WTC11 (cell line): ENCODE results near the gene PDZD2. TPM values are rescaled to one million over a fixed set of nuclear protein-coding genes. Genes with fewer than 3 reads are reported as not detected.

Experiments used
- ATAC-seq: fragments of 200-7000 bp; cut with Tn5 transposase; 2 replicates; pipeline ENCODE4 v1.10.0; 2021; ENCODE audit warnings: mild to moderate bottlenecking, moderate library complexity
- CTCF ChIA-PET: fragments of 300-600 bp; sonication (Branson Sonifier 250); formaldehyde crosslinking; loops from one replicate; lab custom pipeline; 2021; ENCODE audit warnings: antibody characterized with exemption; lab: Charles Lee
- POLR2A ChIA-PET: fragments of 350-600 bp; sonication (Branson Sonifier 250); formaldehyde crosslinking; loops from one replicate; lab custom pipeline; 2021; ENCODE audit warnings: antibody characterized with exemption; lab: Charles Lee
- DNase-seq: peaks from one replicate; pipeline ENCODE4 v3.0.0; 2021; ENCODE audit warnings: low spot score
- H3K27ac Mint-ChIP-seq: 2 replicates; pipeline ENCODE4 v1.8.0; 2021; ENCODE audit warnings: mixed read lengths
- H3K27me3 Mint-ChIP-seq: 2 replicates; pipeline ENCODE4 v1.8.0; 2021; ENCODE audit warnings: low read depth, mild to moderate bottlenecking, moderate library complexity, mixed read lengths
- H3K36me3 Mint-ChIP-seq: 2 replicates; pipeline ENCODE4 v1.8.0; 2021; ENCODE audit warnings: mixed read lengths
- H3K4me1 Mint-ChIP-seq: 2 replicates; pipeline ENCODE4 v1.8.0; 2022; ENCODE audit warnings: mixed read lengths
- H3K4me3 Mint-ChIP-seq: 2 replicates; pipeline ENCODE4 v1.8.0; 2021; ENCODE audit warnings: mild to moderate bottlenecking, moderate library complexity, mixed read lengths
- H3K9me3 Mint-ChIP-seq: 2 replicates; pipeline ENCODE4 v1.8.0; 2021; ENCODE audit warnings: mixed read lengths
- CREM ChIP-seq: sonication (generic); formaldehyde crosslinking; IDR thresholded peaks from 2 replicates; pipeline ENCODE4 v1.8.1; 2022; ENCODE audit warnings: mild to moderate bottlenecking, missing genetic modification reagents, moderate library complexity
- GTF2I ChIP-seq: fragments of 250-450 bp; sonication (Bioruptor Pico); conservative IDR thresholded peaks from 2 replicates; pipeline ENCODE4 v1.4.0; 2021; ENCODE audit warnings: mild to moderate bottlenecking
- MYBL2 ChIP-seq: sonication (generic); formaldehyde crosslinking; IDR thresholded peaks from 2 replicates; pipeline ENCODE4 v1.8.1; 2023; ENCODE audit warnings: mild to moderate bottlenecking, moderate library complexity, missing genetic modification reagents
- NR1H2 ChIP-seq: sonication (generic); formaldehyde crosslinking; IDR thresholded peaks from 2 replicates; pipeline ENCODE4 v1.9.0; 2021; ENCODE audit warnings: mild to moderate bottlenecking, moderate library complexity, missing genetic modification reagents
- OVOL2 ChIP-seq: fragments of 250-450 bp; sonication (Bioruptor Pico); IDR thresholded peaks from 2 replicates; pipeline ENCODE4 v1.9.0; 2021; ENCODE audit warnings: mild to moderate bottlenecking, borderline replicate concordance
- SMAD3 ChIP-seq: sonication (generic); formaldehyde crosslinking; IDR thresholded peaks from 2 replicates; pipeline ENCODE4 v1.8.0; 2022; ENCODE audit warnings: missing genetic modification reagents, mild to moderate bottlenecking, borderline replicate concordance
- SP1 ChIP-seq: sonication (generic); formaldehyde crosslinking; conservative IDR thresholded peaks from 2 replicates; pipeline ENCODE4 v1.8.1; 2022; ENCODE audit warnings: missing genetic modification reagents
- ZNF219 ChIP-seq: sonication (generic); formaldehyde crosslinking; IDR thresholded peaks from 2 replicates; pipeline ENCODE4 v1.8.0; 2023; ENCODE audit warnings: missing genetic modification reagents, mild to moderate bottlenecking, borderline replicate concordance
- ZNF232 ChIP-seq: sonication (generic); formaldehyde crosslinking; IDR thresholded peaks from 2 replicates; pipeline ENCODE4 v1.8.0; 2022; ENCODE audit warnings: mild to moderate bottlenecking, missing genetic modification reagents
- ZNF317 ChIP-seq: sonication (generic); formaldehyde crosslinking; IDR thresholded peaks from 2 replicates; pipeline ENCODE4 v1.8.1; 2023; ENCODE audit warnings: low read depth, mild to moderate bottlenecking, moderate library complexity, missing genetic modification reagents, borderline replicate concordance
- total RNA-seq: library from RNA; stranded (reverse); gene quantifications from 3 replicates; pipeline ENCODE4 v1.2.3, GENCODE V29; 2021
- TF ChIP-seq, protein P1 (sequence below): fragments of 250-450 bp; sonication (Bioruptor Pico); IDR thresholded peaks from 2 replicates; pipeline ENCODE4 v1.8.0; 2021; ENCODE audit warnings: mild to moderate bottlenecking
- TF ChIP-seq, protein P2 (sequence below): sonication (generic); formaldehyde crosslinking; IDR thresholded peaks from 2 replicates; pipeline ENCODE4 v1.8.1; 2022; ENCODE audit warnings: mild to moderate bottlenecking, moderate library complexity, missing genetic modification reagents
- TF ChIP-seq, protein P3 (sequence below): sonication (generic); formaldehyde crosslinking; IDR thresholded peaks from 2 replicates; pipeline ENCODE4 v1.8.1; 2022; ENCODE audit warnings: low read depth, missing genetic modification reagents, borderline replicate concordance
- TF ChIP-seq, protein P4 (sequence below): fragments of 250-450 bp; sonication (Bioruptor Pico); IDR thresholded peaks from 2 replicates; pipeline ENCODE4 v1.9.0; 2021; ENCODE audit warnings: mild to moderate bottlenecking
- TF ChIP-seq, protein P5 (sequence below): sonication (generic); formaldehyde crosslinking; IDR thresholded peaks from 2 replicates; pipeline ENCODE4 v1.8.1; 2023; ENCODE audit warnings: mild to moderate bottlenecking, missing genetic modification reagents, moderate library complexity
- TF ChIP-seq, protein P6 (sequence below): fragments of 250-450 bp; sonication (Bioruptor Pico); conservative IDR thresholded peaks from 2 replicates; pipeline ENCODE4 v1.9.0; 2021; ENCODE audit warnings: mild to moderate bottlenecking
- TF ChIP-seq, protein P7 (sequence below): sonication (generic); formaldehyde crosslinking; IDR thresholded peaks from 2 replicates; pipeline ENCODE4 v1.8.1; 2022; ENCODE audit warnings: low read depth, mild to moderate bottlenecking, moderate library complexity, missing genetic modification reagents, borderline replicate concordance

The PDZD2 gene
- total RNA-seq, 1 experiment from 2014 or later, result 11.4 TPM

DNA sequence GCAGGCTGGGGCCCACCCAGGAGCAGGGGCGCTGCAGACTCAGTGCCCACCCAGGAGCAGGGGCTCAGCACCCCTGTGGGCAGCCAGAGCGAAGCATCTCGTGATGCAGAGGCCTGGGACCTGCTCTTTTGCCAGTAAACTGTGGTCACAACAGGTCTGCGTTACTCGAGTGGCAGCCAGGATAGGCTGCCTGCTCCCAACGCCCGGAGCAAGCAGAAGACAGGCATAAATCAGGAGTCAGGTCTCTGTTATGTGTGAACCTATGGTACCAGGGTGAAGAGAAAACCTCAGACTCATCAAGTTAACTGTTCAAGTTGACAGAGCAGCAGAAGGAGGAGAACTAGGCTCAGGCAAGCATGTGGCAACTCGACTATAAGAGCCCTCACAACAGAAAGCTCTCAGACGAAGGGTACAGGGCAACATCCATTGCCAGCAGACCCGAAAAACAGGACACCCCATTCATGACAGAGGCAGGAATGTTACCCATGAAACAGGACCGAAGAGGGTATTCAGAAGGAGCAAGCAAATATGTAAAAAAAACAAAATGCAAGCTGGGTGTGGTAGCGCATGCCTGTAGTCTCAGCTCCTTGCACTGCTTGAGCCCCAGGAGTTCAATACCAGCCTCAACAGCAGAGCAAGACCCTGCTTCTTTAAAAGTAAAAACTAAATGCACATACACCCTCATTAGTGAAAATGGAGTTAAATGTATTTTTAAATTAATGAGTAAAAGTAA lies 463.5 kb downstream of the PDZD2 start:
- H3K36me3 Mint-ChIP-seq, result peaks cover 67% of the 10 kb centered on the region

DNA sequence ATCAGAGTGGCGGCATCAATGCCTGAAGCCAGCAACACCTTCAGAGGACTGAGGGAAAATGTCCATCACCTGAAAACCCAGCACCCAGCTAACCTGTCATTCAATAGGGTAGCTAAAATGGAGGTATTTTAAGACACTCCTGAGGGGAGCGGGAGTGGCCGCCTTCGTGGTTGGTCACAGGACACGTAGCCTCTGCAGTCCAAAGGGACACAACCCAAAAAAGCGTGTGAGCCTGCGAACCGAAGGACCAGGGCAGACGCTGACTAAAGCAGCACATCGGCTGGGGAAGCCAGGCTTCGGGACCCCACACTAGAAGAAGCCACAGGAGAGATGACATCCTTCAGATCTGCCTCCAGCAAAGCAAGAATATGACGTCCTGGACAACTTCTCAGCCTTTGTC lies 464.6 kb downstream of the PDZD2 start:
- Mint-ChIP-seq H3K4me3 (no peak overlapping the region), H3K4me1 (no peaks in the 10 kb centered on the region), H3K9me3 (peaks cover 10% of the 10 kb centered on the region), H3K27ac (no peak overlapping the region), H3K27me3 (no peaks in the 10 kb centered on the region), H3K36me3 (peaks cover 76% of the 10 kb centered on the region)
- no peak for DNase-seq
- CTCF ChIA-PET, result no interaction called here
- ATAC-seq, result no peak
- POLR2A ChIA-PET, result no interaction called here
- TF ChIP-seq SMAD3 (CRISPR knock-in tag), result no peak
- TF ChIP-seq ZNF219 (CRISPR knock-in tag), result no peak
- TF ChIP-seq, protein P1, sequence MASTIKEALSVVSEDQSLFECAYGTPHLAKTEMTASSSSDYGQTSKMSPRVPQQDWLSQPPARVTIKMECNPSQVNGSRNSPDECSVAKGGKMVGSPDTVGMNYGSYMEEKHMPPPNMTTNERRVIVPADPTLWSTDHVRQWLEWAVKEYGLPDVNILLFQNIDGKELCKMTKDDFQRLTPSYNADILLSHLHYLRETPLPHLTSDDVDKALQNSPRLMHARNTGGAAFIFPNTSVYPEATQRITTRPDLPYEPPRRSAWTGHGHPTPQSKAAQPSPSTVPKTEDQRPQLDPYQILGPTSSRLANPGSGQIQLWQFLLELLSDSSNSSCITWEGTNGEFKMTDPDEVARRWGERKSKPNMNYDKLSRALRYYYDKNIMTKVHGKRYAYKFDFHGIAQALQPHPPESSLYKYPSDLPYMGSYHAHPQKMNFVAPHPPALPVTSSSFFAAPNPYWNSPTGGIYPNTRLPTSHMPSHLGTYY (CRISPR knock-in tag), result no peak
- no peak for TF ChIP-seq ZNF232 (CRISPR knock-in tag)
- no peak for TF ChIP-seq GTF2I (CRISPR knock-in tag)
- TF ChIP-seq, protein P2, sequence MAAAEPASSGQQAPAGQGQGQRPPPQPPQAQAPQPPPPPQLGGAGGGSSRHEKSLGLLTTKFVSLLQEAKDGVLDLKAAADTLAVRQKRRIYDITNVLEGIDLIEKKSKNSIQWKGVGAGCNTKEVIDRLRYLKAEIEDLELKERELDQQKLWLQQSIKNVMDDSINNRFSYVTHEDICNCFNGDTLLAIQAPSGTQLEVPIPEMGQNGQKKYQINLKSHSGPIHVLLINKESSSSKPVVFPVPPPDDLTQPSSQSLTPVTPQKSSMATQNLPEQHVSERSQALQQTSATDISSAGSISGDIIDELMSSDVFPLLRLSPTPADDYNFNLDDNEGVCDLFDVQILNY (CRISPR knock-in tag), result no peak
- TF ChIP-seq OVOL2 (CRISPR knock-in tag), result no peak
- TF ChIP-seq, protein P3, sequence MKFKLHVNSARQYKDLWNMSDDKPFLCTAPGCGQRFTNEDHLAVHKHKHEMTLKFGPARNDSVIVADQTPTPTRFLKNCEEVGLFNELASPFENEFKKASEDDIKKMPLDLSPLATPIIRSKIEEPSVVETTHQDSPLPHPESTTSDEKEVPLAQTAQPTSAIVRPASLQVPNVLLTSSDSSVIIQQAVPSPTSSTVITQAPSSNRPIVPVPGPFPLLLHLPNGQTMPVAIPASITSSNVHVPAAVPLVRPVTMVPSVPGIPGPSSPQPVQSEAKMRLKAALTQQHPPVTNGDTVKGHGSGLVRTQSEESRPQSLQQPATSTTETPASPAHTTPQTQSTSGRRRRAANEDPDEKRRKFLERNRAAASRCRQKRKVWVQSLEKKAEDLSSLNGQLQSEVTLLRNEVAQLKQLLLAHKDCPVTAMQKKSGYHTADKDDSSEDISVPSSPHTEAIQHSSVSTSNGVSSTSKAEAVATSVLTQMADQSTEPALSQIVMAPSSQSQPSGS (CRISPR knock-in tag), result no peak
- TF ChIP-seq MYBL2 (CRISPR knock-in tag), result no peak
- TF ChIP-seq CREM (CRISPR knock-in tag), result no peak
- TF ChIP-seq, protein P4, sequence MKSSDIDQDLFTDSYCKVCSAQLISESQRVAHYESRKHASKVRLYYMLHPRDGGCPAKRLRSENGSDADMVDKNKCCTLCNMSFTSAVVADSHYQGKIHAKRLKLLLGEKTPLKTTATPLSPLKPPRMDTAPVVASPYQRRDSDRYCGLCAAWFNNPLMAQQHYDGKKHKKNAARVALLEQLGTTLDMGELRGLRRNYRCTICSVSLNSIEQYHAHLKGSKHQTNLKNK, result no peak
- no peak for TF ChIP-seq SP1

More for the DNA sequence above, 463.5 kb downstream of the PDZD2 start:
- Mint-ChIP-seq H3K4me1 (no peaks in the 10 kb centered on the region), H3K9me3 (peaks cover 10% of the 10 kb centered on the region), H3K27me3 (no peaks in the 10 kb centered on the region), H3K4me3 (no peak overlapping the region)
- no peak for ATAC-seq
- TF ChIP-seq, protein P1 (CRISPR knock-in tag), result no peak
- TF ChIP-seq, protein P5, sequence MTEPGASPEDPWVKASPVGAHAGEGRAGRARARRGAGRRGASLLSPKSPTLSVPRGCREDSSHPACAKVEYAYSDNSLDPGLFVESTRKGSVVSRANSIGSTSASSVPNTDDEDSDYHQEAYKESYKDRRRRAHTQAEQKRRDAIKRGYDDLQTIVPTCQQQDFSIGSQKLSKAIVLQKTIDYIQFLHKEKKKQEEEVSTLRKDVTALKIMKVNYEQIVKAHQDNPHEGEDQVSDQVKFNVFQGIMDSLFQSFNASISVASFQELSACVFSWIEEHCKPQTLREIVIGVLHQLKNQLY (CRISPR knock-in tag), result no peak
- TF ChIP-seq, all 79 proteins: peak for 0
- CTCF ChIA-PET, result interaction anchor here (1.0 kb wide), 1 partner anchor 9 kb away, joined by 4 read pairs; no protein-coding TSS in a partner anchor
- H3K27ac Mint-ChIP-seq, result no peak overlapping the region
- DNase-seq, result no peak
- POLR2A ChIA-PET, result interaction anchor here (0.6 kb wide), 1 partner anchor 249 kb away, joined by 11 read pairs; no protein-coding TSS in a partner anchor

DNA sequence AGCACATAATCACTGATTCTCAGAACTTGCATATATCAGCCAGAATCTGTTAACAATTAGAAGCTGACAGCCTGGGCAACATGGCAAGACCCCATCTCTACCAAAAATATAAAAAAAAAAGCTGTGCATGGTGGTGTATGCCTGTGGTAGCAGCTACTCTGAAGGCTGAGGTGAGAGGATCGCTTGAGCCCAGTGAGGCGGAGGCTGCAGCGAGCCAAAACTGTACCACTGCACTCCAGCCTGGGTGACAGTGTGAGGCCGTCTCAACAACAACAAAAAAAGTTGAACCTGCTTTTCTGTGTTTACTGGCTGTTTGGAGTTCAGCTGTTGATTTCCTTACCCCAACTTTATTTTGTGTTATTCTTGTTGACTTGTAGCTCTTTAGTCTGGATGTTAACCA lies 468.4 kb downstream of the PDZD2 start:
- POLR2A ChIA-PET, result no interaction called here
- CTCF ChIA-PET, result interaction anchor here (1.2 kb wide), 1 partner anchor 14 kb away, joined by 4 read pairs; no protein-coding TSS in a partner anchor
- Mint-ChIP-seq H3K27ac (no peak overlapping the region), H3K4me3 (no peak overlapping the region), H3K9me3 (peaks cover 10% of the 10 kb centered on the region), H3K4me1 (no peaks in the 10 kb centered on the region), H3K36me3 (peaks cover 73% of the 10 kb centered on the region), H3K27me3 (no peaks in the 10 kb centered on the region)
- DNase-seq (no peak), ATAC-seq (no peak)
- TF ChIP-seq, protein P6, sequence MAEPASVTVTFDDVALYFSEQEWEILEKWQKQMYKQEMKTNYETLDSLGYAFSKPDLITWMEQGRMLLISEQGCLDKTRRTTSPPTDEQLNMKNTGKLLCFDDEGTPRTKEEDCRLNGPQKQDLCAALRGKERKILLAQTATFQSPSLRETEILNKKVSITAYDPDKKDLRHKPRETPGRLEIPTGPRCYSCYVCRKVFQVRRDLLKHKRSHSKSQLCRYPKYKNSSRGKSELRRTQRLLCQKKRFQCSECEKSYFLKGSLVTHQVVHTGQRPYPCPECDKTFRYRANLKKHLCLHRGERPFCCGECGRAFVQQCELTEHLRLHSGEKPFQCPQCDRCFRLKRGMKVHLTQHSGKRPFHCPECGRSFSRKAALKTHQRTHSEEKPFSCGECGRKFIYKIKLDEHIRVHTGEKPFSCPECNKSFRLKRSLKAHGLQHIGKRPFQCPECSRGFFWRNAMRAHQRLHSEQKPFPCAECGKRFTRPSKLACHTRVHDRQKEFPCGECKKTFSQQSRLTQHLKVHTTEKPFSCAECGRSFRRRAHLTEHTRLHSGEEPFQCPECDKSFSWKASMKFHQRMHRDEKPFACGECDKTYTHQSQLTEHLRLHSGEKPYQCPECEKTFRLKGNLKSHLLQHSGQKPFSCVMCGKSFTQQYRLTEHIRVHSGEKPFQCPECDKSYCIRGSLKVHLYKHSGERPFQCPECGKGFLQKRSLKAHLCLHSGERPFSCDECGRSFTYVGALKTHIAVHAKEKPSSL (CRISPR knock-in tag), result no peak
- TF ChIP-seq SMAD3 (CRISPR knock-in tag) (no peak), ZNF317 (CRISPR knock-in tag) (no peak), NR1H2 (CRISPR knock-in tag) (no peak)
- TF ChIP-seq, protein P7, sequence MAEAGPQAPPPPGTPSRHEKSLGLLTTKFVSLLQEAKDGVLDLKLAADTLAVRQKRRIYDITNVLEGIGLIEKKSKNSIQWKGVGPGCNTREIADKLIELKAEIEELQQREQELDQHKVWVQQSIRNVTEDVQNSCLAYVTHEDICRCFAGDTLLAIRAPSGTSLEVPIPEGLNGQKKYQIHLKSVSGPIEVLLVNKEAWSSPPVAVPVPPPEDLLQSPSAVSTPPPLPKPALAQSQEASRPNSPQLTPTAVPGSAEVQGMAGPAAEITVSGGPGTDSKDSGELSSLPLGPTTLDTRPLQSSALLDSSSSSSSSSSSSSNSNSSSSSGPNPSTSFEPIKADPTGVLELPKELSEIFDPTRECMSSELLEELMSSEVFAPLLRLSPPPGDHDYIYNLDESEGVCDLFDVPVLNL (CRISPR knock-in tag), result no peak
